Adrenal gland (tissue), 5 donors: ENCODE measurements around the gene MSN.

Experiments used
- CTCF ChIP-seq, 6 experiments: fragments of 450-650 bp in 4 of 6; fragments of 200-600 bp in 2 of 6; sonication (generic) in 1 of 6; IDR thresholded peaks; 1 replicate in 5 of 6; 2 replicates in 1 of 6; pipeline versions ENCODE4 v1.5.1 to v1.8.0; 2016 to 2021; ENCODE audit warnings: antibody characterized with exemption in 6 of 6, mild to moderate bottlenecking in 2 of 6, moderate library complexity in 1 of 6
- POLR2A ChIP-seq, 2 donors: fragments of 450-650 bp; IDR thresholded peaks; one replicate each; pipeline ENCODE4 v1.6.1; 2017; ENCODE audit warnings: antibody characterized with exemption in 2 of 2, mild to moderate bottlenecking in 2 of 2, moderate library complexity in 1 of 2
- donor health status: DM: no; HTN: no; CAD: no.

GRCh38 chrX:65685112-65685511 lies 17.7 kb downstream of the MSN start:
- no peak for TF ChIP-seq CTCF (IDR thresholded peaks at IDR 0.05)
- TF ChIP-seq POLR2A (IDR thresholded peaks at IDR 0.05) = no peak
